GM23338 (cell line): ENCODE measurements around the gene KLHL6. TPM values are rescaled to one million over a fixed set of nuclear protein-coding genes. Genes with fewer than 3 reads are reported as not detected.

Experiments
- ATAC-seq: fragments of 200-7000 bp; cut with Tn5 transposase; 3 replicates; pipeline ENCODE4 v1.9.1; 2020
- DNase-seq: peaks from one replicate; pipeline ENCODE4 v3.0.0-alpha.2; 2015; ENCODE audit warnings: low spot score
- H2AFZ ChIP-seq: fragments of 200-600 bp; sonication (generic); 2 replicates; pipeline ENCODE4 v1.8.0; 2016; ENCODE audit warnings: antibody characterized with exemption, mild to moderate bottlenecking, moderate library complexity
- H3F3A ChIP-seq: fragments of 200-600 bp; sonication (generic); replicated peaks from 2 replicates; pipeline ENCODE4 v1.8.0; 2017; ENCODE audit warnings: antibody characterized with exemption, mixed run types, low read depth
- H3K27ac ChIP-seq: fragments of 200-600 bp; sonication (generic); 2 replicates; pipeline ENCODE4 v1.6.1; 2016; ENCODE audit warnings: low read depth
- H3K27me3 ChIP-seq: fragments of 200-600 bp; sonication (generic); 2 replicates; pipeline ENCODE4 v1.8.0; 2016; ENCODE audit warnings: mild to moderate bottlenecking, mixed run types, moderate library complexity; ENCODE audit not compliant: insufficient read depth
- H3K36me3 ChIP-seq: fragments of 200-600 bp; sonication (generic); 2 replicates; pipeline ENCODE4 v1.8.0; 2016; ENCODE audit warnings: mild to moderate bottlenecking; ENCODE audit not compliant: insufficient read depth
- H3K4me1 ChIP-seq: fragments of 200-600 bp; sonication (generic); 2 replicates; pipeline ENCODE4 v1.8.0; 2016; ENCODE audit warnings: mild to moderate bottlenecking, moderate library complexity; ENCODE audit not compliant: insufficient read depth
- H3K4me2 ChIP-seq: fragments of 200-600 bp; sonication (generic); 2 replicates; pipeline ENCODE4 v1.7.1; 2017; ENCODE audit warnings: mixed run types
- H3K4me3 ChIP-seq: fragments of 200-600 bp; sonication (generic); 2 replicates; pipeline ENCODE4 v1.6.1; 2016; ENCODE audit warnings: mixed run types
- H3K79me2 ChIP-seq: fragments of 200-600 bp; sonication (generic); replicated peaks from 2 replicates; pipeline ENCODE4 v1.8.0; 2017; ENCODE audit warnings: mild to moderate bottlenecking; ENCODE audit not compliant: insufficient read depth
- H3K9me2 ChIP-seq: fragments of 200-600 bp; sonication (generic); 2 replicates; pipeline ENCODE4 v1.8.0; 2017; ENCODE audit not compliant: insufficient read depth
- H4K20me1 ChIP-seq: fragments of 200-600 bp; sonication (generic); replicated peaks from 2 replicates; pipeline ENCODE4 v1.8.0; 2017; ENCODE audit warnings: mild to moderate bottlenecking; ENCODE audit not compliant: insufficient read depth
- H3K27ac Mint-ChIP-seq: 2 replicates; pipeline ENCODE4 v1.8.0; 2020; ENCODE audit warnings: inconsistent platforms, mild to moderate bottlenecking, moderate library complexity, mixed read lengths
- H3K27me3 Mint-ChIP-seq: 3 replicates; pipeline ENCODE4 v1.8.0; 2022; ENCODE audit warnings: low read depth, mild to moderate bottlenecking, moderate library complexity, mixed read lengths, inconsistent platforms; ENCODE audit not compliant: insufficient read depth, poor library complexity
- H3K36me3 Mint-ChIP-seq: 3 replicates; pipeline ENCODE4 v1.8.0; 2021; ENCODE audit warnings: low read depth, mild to moderate bottlenecking, inconsistent platforms, moderate library complexity, mixed read lengths
- H3K4me1 Mint-ChIP-seq: 3 replicates; pipeline ENCODE4 v1.8.0; 2020; ENCODE audit warnings: mild to moderate bottlenecking, inconsistent platforms, mixed read lengths
- H3K4me3 Mint-ChIP-seq: 3 replicates; pipeline ENCODE4 v1.8.0; 2021; ENCODE audit warnings: moderate library complexity, mild to moderate bottlenecking, inconsistent platforms, mixed read lengths
- H3K9me3 Mint-ChIP-seq: 3 replicates; pipeline ENCODE4 v1.8.0; 2020; ENCODE audit warnings: moderate library complexity, mild to moderate bottlenecking, inconsistent platforms, mixed read lengths
- polyA plus RNA-seq: library from polyadenylated mRNA; unstranded; fragments of >200 nt; fragmentation: Nextera tagmentation; extraction: Ambion mirVana; gene quantifications from 2 replicates; pipeline ENCODE4 v1.2.1, GENCODE V29; 2016
- total RNA-seq: library from RNA; depleted of rRNA; stranded (reverse); fragments of >200 nt; shearing (Covaris generic); gene quantifications from 2 replicates; pipeline ENCODE4 v1.2.3, GENCODE V29; 2014
- TF ChIP-seq, protein P1 (sequence below): IDR thresholded peaks from one replicate; pipeline ENCODE4 v1.6.1; 2018; ENCODE audit warnings: antibody characterized with exemption; ENCODE audit not compliant: unreplicated experiment
- TF ChIP-seq, protein P2 (sequence below): fragments of 250-450 bp; sonication (Bioruptor Pico); IDR thresholded peaks from 2 replicates; pipeline ENCODE4 v1.5.0; 2020; ENCODE audit warnings: mild to moderate bottlenecking, moderate library complexity

Gene KLHL6
- total and polyA plus RNA-seq, 2 experiments from 2014 or later: not detected

DNA sequence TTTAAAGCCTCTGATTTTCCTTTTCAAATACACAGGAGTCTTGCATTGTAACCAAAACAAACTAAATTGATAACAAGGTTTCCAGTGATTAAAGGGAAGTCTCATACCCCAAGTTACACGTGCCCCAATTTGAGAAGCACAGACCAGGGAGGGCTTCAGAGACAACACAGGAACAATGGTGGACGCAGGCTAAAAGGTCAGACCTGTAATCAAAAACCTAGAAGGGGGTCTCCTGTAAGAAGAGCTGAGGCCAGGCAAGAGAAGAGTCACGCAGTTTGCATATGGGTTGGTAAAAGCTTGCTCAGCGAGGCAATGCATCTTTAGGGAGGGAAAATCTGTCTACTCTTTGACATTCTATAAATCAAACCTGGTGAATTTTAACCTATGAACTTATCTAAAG is 68.5 kb downstream of the KLHL6 start:
- H3K27me3 ChIP-seq: no peaks in the 10 kb centered on the region
- no peaks in the 10 kb centered on the region for H3K36me3 ChIP-seq
- no peak overlapping the region for H3K27ac ChIP-seq
- ATAC-seq: peak; percentile 16; the same call in 2 of the 3 replicates
- H3K4me3 ChIP-seq: no peak overlapping the region
- TF ChIP-seq, protein P1, sequence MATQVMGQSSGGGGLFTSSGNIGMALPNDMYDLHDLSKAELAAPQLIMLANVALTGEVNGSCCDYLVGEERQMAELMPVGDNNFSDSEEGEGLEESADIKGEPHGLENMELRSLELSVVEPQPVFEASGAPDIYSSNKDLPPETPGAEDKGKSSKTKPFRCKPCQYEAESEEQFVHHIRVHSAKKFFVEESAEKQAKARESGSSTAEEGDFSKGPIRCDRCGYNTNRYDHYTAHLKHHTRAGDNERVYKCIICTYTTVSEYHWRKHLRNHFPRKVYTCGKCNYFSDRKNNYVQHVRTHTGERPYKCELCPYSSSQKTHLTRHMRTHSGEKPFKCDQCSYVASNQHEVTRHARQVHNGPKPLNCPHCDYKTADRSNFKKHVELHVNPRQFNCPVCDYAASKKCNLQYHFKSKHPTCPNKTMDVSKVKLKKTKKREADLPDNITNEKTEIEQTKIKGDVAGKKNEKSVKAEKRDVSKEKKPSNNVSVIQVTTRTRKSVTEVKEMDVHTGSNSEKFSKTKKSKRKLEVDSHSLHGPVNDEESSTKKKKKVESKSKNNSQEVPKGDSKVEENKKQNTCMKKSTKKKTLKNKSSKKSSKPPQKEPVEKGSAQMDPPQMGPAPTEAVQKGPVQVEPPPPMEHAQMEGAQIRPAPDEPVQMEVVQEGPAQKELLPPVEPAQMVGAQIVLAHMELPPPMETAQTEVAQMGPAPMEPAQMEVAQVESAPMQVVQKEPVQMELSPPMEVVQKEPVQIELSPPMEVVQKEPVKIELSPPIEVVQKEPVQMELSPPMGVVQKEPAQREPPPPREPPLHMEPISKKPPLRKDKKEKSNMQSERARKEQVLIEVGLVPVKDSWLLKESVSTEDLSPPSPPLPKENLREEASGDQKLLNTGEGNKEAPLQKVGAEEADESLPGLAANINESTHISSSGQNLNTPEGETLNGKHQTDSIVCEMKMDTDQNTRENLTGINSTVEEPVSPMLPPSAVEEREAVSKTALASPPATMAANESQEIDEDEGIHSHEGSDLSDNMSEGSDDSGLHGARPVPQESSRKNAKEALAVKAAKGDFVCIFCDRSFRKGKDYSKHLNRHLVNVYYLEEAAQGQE: no peak
- peaks cover 55% of the 10 kb centered on the region for H3K4me1 Mint-ChIP-seq
- no peak for DNase-seq
- peaks cover 4% of the 10 kb centered on the region; the same call in 1 of the 2 replicates for H3F3A ChIP-seq
- H3K27ac Mint-ChIP-seq: no peak overlapping the region
- H3K4me3 Mint-ChIP-seq: no peak overlapping the region
- H3K36me3 Mint-ChIP-seq: no peaks in the 10 kb centered on the region; the same call in 2 of the 3 replicates
- H3K4me1 ChIP-seq: peaks cover 29% of the 10 kb centered on the region
- peaks cover 7% of the 10 kb centered on the region for H3K27me3 Mint-ChIP-seq
- H3K79me2 ChIP-seq: no peaks in the 10 kb centered on the region
- no peak overlapping the region for H3K4me2 ChIP-seq
- H2AFZ ChIP-seq: no peak overlapping the region; the same call in 1 of the 2 replicates
- H4K20me1 ChIP-seq: no peaks in the 10 kb centered on the region
- peaks cover 6% of the 10 kb centered on the region; the same call in 1 of the 3 replicates for H3K9me3 Mint-ChIP-seq
- H3K9me2 ChIP-seq: peaks cover 3% of the 10 kb centered on the region; the same call in 1 of the 2 replicates

DNA sequence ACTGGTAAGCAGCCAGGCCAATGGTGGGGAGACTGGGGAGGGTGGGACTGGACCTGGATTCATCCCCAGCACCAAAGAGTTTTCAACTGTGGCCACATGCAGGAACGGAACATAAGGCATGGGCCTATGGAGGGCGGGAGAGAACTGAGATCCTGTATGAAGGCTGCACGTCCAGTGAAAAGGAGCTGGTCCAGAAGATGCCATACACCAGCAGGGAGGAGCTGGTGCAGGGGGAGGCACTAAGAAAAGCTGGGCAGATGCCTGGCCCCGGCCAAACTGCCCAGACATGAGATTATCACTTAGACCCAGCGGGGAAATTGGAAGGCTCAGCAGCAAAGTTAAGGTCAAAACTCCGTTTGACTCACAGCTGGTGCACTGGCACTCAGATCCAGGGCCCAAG is 69.0 kb downstream of the KLHL6 start:
- H3K4me2 ChIP-seq: no peak overlapping the region

More for the DNA sequence above, 69.0 kb downstream of the KLHL6 start:
- H3K36me3 ChIP-seq: no peaks in the 10 kb centered on the region
- DNase-seq (no peak), ATAC-seq (no peak)
- H3K9me3 Mint-ChIP-seq: peaks cover 6% of the 10 kb centered on the region; the same call in 1 of the 3 replicates
- no peaks in the 10 kb centered on the region for H3K27me3 ChIP-seq
- peaks cover 29% of the 10 kb centered on the region for H3K4me1 ChIP-seq
- H3K27me3 Mint-ChIP-seq: peaks cover 7% of the 10 kb centered on the region
- TF ChIP-seq, protein P1: no peak
- TF ChIP-seq, protein P2, sequence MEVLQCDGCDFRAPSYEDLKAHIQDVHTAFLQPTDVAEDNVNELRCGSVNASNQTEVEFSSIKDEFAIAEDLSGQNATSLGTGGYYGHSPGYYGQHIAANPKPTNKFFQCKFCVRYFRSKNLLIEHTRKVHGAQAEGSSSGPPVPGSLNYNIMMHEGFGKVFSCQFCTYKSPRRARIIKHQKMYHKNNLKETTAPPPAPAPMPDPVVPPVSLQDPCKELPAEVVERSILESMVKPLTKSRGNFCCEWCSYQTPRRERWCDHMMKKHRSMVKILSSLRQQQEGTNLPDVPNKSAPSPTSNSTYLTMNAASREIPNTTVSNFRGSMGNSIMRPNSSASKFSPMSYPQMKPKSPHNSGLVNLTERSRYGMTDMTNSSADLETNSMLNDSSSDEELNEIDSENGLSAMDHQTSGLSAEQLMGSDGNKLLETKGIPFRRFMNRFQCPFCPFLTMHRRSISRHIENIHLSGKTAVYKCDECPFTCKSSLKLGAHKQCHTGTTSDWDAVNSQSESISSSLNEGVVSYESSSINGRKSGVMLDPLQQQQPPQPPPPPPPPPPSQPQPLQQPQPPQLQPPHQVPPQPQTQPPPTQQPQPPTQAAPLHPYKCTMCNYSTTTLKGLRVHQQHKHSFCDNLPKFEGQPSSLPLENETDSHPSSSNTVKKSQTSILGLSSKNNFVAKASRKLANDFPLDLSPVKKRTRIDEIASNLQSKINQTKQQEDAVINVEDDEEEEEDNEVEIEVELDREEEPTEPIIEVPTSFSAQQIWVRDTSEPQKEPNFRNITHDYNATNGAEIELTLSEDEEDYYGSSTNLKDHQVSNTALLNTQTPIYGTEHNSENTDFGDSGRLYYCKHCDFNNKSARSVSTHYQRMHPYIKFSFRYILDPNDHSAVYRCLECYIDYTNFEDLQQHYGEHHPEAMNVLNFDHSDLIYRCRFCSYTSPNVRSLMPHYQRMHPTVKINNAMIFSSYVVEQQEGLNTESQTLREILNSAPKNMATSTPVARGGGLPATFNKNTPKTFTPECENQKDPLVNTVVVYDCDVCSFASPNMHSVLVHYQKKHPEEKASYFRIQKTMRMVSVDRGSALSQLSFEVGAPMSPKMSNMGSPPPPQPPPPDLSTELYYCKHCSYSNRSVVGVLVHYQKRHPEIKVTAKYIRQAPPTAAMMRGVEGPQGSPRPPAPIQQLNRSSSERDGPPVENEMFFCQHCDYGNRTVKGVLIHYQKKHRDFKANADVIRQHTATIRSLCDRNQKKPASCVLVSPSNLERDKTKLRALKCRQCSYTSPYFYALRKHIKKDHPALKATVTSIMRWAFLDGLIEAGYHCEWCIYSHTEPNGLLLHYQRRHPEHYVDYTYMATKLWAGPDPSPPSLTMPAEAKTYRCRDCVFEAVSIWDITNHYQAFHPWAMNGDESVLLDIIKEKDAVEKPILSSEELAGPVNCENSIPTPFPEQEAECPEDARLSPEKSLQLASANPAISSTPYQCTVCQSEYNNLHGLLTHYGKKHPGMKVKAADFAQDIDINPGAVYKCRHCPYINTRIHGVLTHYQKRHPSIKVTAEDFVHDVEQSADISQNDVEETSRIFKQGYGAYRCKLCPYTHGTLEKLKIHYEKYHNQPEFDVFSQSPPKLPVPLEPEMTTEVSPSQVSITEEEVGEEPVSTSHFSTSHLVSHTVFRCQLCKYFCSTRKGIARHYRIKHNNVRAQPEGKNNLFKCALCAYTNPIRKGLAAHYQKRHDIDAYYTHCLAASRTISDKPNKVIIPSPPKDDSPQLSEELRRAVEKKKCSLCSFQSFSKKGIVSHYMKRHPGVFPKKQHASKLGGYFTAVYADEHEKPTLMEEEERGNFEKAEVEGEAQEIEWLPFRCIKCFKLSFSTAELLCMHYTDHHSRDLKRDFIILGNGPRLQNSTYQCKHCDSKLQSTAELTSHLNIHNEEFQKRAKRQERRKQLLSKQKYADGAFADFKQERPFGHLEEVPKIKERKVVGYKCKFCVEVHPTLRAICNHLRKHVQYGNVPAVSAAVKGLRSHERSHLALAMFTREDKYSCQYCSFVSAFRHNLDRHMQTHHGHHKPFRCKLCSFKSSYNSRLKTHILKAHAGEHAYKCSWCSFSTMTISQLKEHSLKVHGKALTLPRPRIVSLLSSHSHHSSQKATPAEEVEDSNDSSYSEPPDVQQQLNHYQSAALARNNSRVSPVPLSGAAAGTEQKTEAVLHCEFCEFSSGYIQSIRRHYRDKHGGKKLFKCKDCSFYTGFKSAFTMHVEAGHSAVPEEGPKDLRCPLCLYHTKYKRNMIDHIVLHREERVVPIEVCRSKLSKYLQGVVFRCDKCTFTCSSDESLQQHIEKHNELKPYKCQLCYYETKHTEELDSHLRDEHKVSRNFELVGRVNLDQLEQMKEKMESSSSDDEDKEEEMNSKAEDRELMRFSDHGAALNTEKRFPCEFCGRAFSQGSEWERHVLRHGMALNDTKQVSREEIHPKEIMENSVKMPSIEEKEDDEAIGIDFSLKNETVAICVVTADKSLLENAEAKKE: no peak
- no peak overlapping the region for H3K4me3 ChIP-seq
- no peaks in the 10 kb centered on the region for H4K20me1 ChIP-seq
- no peaks in the 10 kb centered on the region for H3K79me2 ChIP-seq
- H3K4me3 Mint-ChIP-seq: no peak overlapping the region
- peaks cover 52% of the 10 kb centered on the region for H3K4me1 Mint-ChIP-seq
- no peak overlapping the region for H3K27ac ChIP-seq
- no peaks in the 10 kb centered on the region; the same call in 2 of the 3 replicates for H3K36me3 Mint-ChIP-seq
- no peak overlapping the region for H3K27ac Mint-ChIP-seq
- H3F3A ChIP-seq: peaks cover 4% of the 10 kb centered on the region; the same call in 1 of the 2 replicates
- H3K9me2 ChIP-seq: peaks cover 3% of the 10 kb centered on the region; the same call in 1 of the 2 replicates
- H2AFZ ChIP-seq: no peak overlapping the region; the same call in 1 of the 2 replicates
